Mesenchymal stem cell (in vitro differentiated cells and primary cell): ENCODE data around the gene EFEMP2. TPM values are rescaled to one million over a fixed set of nuclear protein-coding genes. Genes with fewer than 3 reads are reported as not detected.
A peak's percentile ranks its signal among the peaks of the same experiment; 100 is the strongest.

Experiments
- DNase-seq: peaks from one replicate; pipeline ENCODE4 v3.0.0-alpha.2; 2013
- H2AFZ ChIP-seq: one replicate; pipeline ENCODE4 v1.6.1; 2013; ENCODE audit warnings: low read depth, mild to moderate bottlenecking, control low read depth, inconsistent platforms, low read length, moderate library complexity
- H2AK5ac ChIP-seq: 2 replicates; pipeline ENCODE4 v1.6.1; 2013; ENCODE audit warnings: low read length, moderate library complexity, mild to moderate bottlenecking, inconsistent platforms; ENCODE audit not compliant: severe bottlenecking
- H2BK120ac ChIP-seq: one replicate; pipeline ENCODE4 v1.6.1; 2013; ENCODE audit warnings: low read depth, mild to moderate bottlenecking, inconsistent platforms, low read length, moderate library complexity
- H2BK12ac ChIP-seq, 2 experiments: one replicate each; pipeline ENCODE4 v1.6.1; 2013; ENCODE audit warnings: inconsistent platforms in 2 of 2, low read length in 2 of 2, mild to moderate bottlenecking in 2 of 2, moderate library complexity in 2 of 2, control low read depth in 1 of 2
- H2BK15ac ChIP-seq: one replicate; pipeline ENCODE4 v1.6.1; 2013; ENCODE audit warnings: mild to moderate bottlenecking, low read depth, inconsistent platforms; ENCODE audit not compliant: poor library complexity, severe bottlenecking
- H2BK5ac ChIP-seq: 2 replicates; pipeline ENCODE4 v1.6.1; 2013; ENCODE audit warnings: low read depth, mild to moderate bottlenecking, low read length, control low read depth, inconsistent platforms; ENCODE audit not compliant: poor library complexity, severe bottlenecking
- H3K14ac ChIP-seq, 2 experiments: one replicate each; pipeline ENCODE4 v1.6.1; 2013; ENCODE audit warnings: inconsistent platforms in 2 of 2, low read length in 2 of 2, control low read depth in 1 of 2, mild to moderate bottlenecking in 1 of 2, moderate library complexity in 1 of 2
- H3K18ac ChIP-seq, 2 experiments: one replicate each; pipeline ENCODE4 v1.6.1; 2013; ENCODE audit warnings: inconsistent platforms in 2 of 2, low read length in 2 of 2, control low read depth in 1 of 2, low read depth in 1 of 2, mild to moderate bottlenecking in 1 of 2
- H3K23ac ChIP-seq, 2 experiments: one replicate each; pipeline ENCODE4 v1.6.1; 2013; ENCODE audit warnings: inconsistent platforms in 2 of 2, low read length in 2 of 2, mild to moderate bottlenecking in 2 of 2, moderate library complexity in 2 of 2, control low read depth in 1 of 2
- H3K27ac ChIP-seq: 2 replicates; pipeline ENCODE4 v1.5.1; 2013; ENCODE audit warnings: mild to moderate bottlenecking, moderate library complexity, low read length, control low read depth, inconsistent platforms; ENCODE audit not compliant: poor library complexity, severe bottlenecking
- H3K27me3 ChIP-seq, 2 experiments: 2 replicates each; pipeline versions ENCODE4 v1.6.1 to v1.7.0; 2013; ENCODE audit warnings: low read length in 2 of 2, mild to moderate bottlenecking in 2 of 2, moderate library complexity in 2 of 2, control low read depth in 1 of 2, inconsistent platforms in 1 of 2; ENCODE audit not compliant: control insufficient read depth in 1 of 2, insufficient read depth in 1 of 2
- H3K36me3 ChIP-seq, 2 experiments: 2 replicates each; pipeline versions ENCODE4 v1.6.1 to v1.7.0; 2013; ENCODE audit warnings: low read length in 2 of 2, control low read depth in 1 of 2, inconsistent platforms in 1 of 2, low read depth in 1 of 2, mild to moderate bottlenecking in 1 of 2; ENCODE audit not compliant: insufficient read depth in 2 of 2, control insufficient read depth in 1 of 2
- H3K4ac ChIP-seq, 2 experiments: one replicate each; pipeline ENCODE4 v1.6.1; 2013; ENCODE audit warnings: inconsistent platforms in 2 of 2, low read length in 2 of 2, mild to moderate bottlenecking in 2 of 2, moderate library complexity in 2 of 2, control low read depth in 1 of 2, low read depth in 1 of 2
- H3K4me1 ChIP-seq: 2 replicates; pipeline ENCODE4 v1.6.1; 2013; ENCODE audit warnings: low read depth, low read length, control low read depth; ENCODE audit not compliant: control insufficient read depth, insufficient read depth
- H3K4me2 ChIP-seq: 2 replicates; pipeline ENCODE4 v1.6.1; 2013; ENCODE audit warnings: low read length, mild to moderate bottlenecking, inconsistent platforms; ENCODE audit not compliant: poor library complexity, severe bottlenecking
- H3K4me3 ChIP-seq, 2 experiments: 2 replicates each; pipeline versions ENCODE4 v1.5.1 to v1.7.0; 2013; ENCODE audit warnings: low read length in 2 of 2, mild to moderate bottlenecking in 2 of 2, control low read depth in 1 of 2, low read depth in 1 of 2; ENCODE audit not compliant: insufficient read depth in 1 of 2
- H3K79me1 ChIP-seq: replicated peaks from 2 replicates; pipeline ENCODE4 v1.6.1; 2013; ENCODE audit warnings: mild to moderate bottlenecking, control low read depth, low read length, inconsistent platforms; ENCODE audit not compliant: poor library complexity, severe bottlenecking
- H3K9ac ChIP-seq: 2 replicates; pipeline ENCODE4 v1.7.0; 2013; ENCODE audit warnings: mild to moderate bottlenecking, low read length, moderate library complexity
- H3K9me3 ChIP-seq: 2 replicates; pipeline ENCODE4 v1.7.0; 2013; ENCODE audit warnings: mild to moderate bottlenecking, low read length; ENCODE audit not compliant: control insufficient read depth
- H4K8ac ChIP-seq: one replicate; pipeline ENCODE4 v1.6.1; 2013; ENCODE audit warnings: inconsistent platforms, mild to moderate bottlenecking, low read length, moderate library complexity
- H4K91ac ChIP-seq: one replicate; pipeline ENCODE4 v1.6.1; 2013; ENCODE audit warnings: mild to moderate bottlenecking, low read length, inconsistent platforms
- WGBS: methylation state at CpG from one replicate; pipeline ENCODE4 v1.1.7; 2013; ENCODE audit warnings: mixed read lengths; 5-methylcytosine and 5-hydroxymethylcytosine counted together
- polyA plus RNA-seq, 2 experiments: library from polyadenylated mRNA; stranded (reverse); fragments of 200-250 nt; gene quantifications; one replicate each; pipeline ENCODE4 v1.2.3, GENCODE V29; 2013

Gene EFEMP2
- polyA plus RNA-seq (2013, experiment 1 of 2), result 306 TPM
- polyA plus RNA-seq (2013, experiment 2 of 2), result 314 TPM

DNA sequence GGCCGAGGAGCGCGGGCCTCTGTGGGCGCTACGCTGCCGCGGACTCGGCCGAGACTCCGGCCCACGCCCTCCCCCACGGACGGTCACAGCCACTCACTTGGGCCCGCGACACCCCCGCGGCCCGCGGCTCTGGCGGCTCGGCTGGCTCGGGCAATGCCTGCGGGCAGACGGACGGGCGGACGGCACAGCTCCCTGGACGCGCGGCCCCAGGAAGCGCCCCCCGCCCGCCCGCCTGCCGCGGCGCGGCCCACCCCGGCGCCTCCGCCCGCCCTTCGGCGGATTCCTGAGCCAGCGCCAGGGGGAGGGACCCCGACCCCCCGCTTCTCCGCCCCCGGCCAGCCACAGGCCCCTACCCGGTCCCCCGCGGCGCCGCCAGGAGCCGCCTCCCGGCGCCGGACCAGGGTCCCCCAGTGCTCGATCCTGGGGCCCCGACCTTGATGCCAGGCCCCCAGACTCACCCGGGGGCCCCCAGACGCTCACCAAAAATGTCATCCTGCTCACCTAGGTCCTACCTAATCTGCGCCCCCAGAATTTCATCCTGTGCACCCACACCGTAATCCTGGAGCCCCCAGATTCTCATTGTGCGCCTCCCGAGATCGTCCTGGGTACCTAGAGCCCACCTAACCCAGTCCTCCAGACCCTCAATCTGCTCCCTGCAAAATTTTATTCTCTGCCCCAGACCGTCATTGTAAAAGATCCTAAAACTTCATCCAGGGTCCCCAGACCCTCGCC lies at the start of gene EFEMP2:
Gene EFEMP2, minus strand, starts transcription at position 215 of the 732 bp plus-strand sequence. CDS start 446 bp downstream, outside the sequence.
- Histone ChIP-seq H2AFZ (peak within 1 kb of the TSS; percentile 84), H3K4ac (peak within 1 kb of the TSS; percentile 96 to 98), H4K91ac (peak within 1 kb of the TSS; percentile 97), H3K79me1 (peaks cover 12% of the 10 kb centered on the region), H3K4me1 (peaks cover 32% of the 10 kb centered on the region), H3K18ac (peak within 1 kb of the TSS; percentile 97 to 98), H2AK5ac (peak within 1 kb of the TSS; percentile 85), H3K4me3 (peak within 1 kb of the TSS; percentile 88 to 91), H3K9me3 (no peaks in the 10 kb centered on the region), H3K4me2 (peak within 1 kb of the TSS; percentile 97), H3K27me3 (no peaks in the 10 kb centered on the region), H3K27ac (peak within 1 kb of the TSS; percentile 84), H3K36me3 (peaks cover 33 to 34% of the 10 kb centered on the region in 2 experiments), H3K9ac (peak within 1 kb of the TSS; percentile 94), H3K14ac (peak within 1 kb of the TSS; percentile 87 to 95), H2BK12ac (peak within 1 kb of the TSS; percentile 82 to 97), H2BK5ac (peak within 1 kb of the TSS; percentile 36), H3K23ac (peak within 1 kb of the TSS in 1 of 2 experiments; percentile 74), H4K8ac (peak within 1 kb of the TSS; percentile 96), H2BK15ac (peak within 1 kb of the TSS; percentile 98), H2BK120ac (peak within 1 kb of the TSS; percentile 91)
- WGBS, result 1% methylated on average over 47 of the region's 69 CpGs
- peak; percentile 49 for DNase-seq

DNA sequence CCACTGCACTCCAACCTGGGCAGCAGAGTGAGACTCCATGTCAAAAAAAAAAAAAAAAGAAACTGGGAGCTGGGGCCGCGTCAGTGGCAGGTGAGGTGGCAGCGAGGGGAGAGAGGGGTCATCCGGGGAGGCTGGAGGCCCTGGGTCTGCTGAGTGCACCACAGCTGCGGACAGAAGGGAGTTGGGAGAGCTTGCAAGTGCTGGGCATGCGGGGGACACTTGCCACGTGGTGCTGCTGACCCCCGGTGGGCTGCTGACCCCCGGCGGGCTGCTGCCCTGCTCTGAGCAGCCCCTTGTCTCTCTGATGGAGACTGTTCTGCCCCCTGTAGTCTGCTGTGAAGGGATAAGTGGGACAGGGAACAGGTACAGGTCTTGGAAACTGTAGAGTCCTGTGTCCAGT lies 49.3 kb upstream of the EFEMP2 start:
- Histone ChIP-seq H3K18ac (no peak overlapping the region), H3K9ac (no peak overlapping the region), H2BK5ac (no peak overlapping the region), H2BK12ac (no peak overlapping the region), H3K4me3 (no peak overlapping the region), H2AK5ac (no peak overlapping the region), H4K91ac (no peak overlapping the region), H3K27me3 (no peaks in the 10 kb centered on the region), H3K4ac (no peak overlapping the region), H3K4me2 (no peak overlapping the region), H3K4me1 (peaks cover 26% of the 10 kb centered on the region), H3K14ac (no peak overlapping the region), H3K79me1 (peaks cover 15% of the 10 kb centered on the region), H3K36me3 (peaks cover 50 to 57% of the 10 kb centered on the region in 2 experiments), H2BK120ac (no peak overlapping the region), H3K9me3 (no peaks in the 10 kb centered on the region), H3K27ac (no peak overlapping the region), H2BK15ac (no peak overlapping the region), H3K23ac (peak overlapping the region in 1 of 2 experiments; percentile 20), H4K8ac (no peak overlapping the region), H2AFZ (no peak overlapping the region)
- no peak for DNase-seq
- WGBS, result 97% methylated on average over 10 of the region's 10 CpGs

DNA sequence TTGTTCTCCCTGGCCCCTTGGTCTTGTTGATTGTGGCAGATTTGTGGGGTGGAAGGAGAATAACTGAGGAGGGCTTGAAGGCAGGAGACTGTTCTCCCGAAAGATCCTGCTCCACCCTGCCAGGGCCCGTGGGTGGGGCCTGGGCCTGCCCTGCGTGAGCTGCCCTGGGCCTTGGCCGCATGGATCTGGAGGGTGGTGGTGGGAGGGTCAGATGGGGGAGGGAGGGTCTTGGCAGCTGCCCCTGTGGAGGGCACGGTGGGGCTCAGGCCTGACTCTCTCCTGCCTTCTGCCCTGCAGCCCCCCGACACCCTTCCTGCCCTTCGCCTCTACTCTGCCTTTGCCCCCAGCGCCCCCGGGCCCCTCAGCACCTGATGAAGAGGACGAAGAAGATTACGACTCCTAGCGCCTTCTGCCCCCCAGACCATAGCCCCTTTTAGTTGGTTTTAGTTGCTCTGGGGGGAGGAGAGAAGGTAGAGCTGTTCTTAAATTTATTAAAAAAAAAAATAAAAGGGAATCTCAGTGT lies 48.5 kb upstream of the EFEMP2 start:
- H3K4me2 ChIP-seq, result no peak overlapping the region
- no peak overlapping the region for H2BK120ac ChIP-seq
- no peak for DNase-seq
- no peaks in the 10 kb centered on the region for H3K9me3 ChIP-seq
- H3K14ac ChIP-seq, result no peak overlapping the region
- H3K4ac ChIP-seq, result no peak overlapping the region
- peak overlapping the region; percentile 35 for H2AK5ac ChIP-seq
- no peak overlapping the region for H3K18ac ChIP-seq
- H2BK15ac ChIP-seq, result peak overlapping the region; percentile 16
- no peak overlapping the region for H3K27ac ChIP-seq
- H2BK12ac ChIP-seq, result no peak overlapping the region
- H3K4me3 ChIP-seq, result peak overlapping the region in 1 of 2 experiments; percentile 92
- no peak overlapping the region for H2AFZ ChIP-seq
- peaks cover 34% of the 10 kb centered on the region for H3K4me1 ChIP-seq
- H3K9ac ChIP-seq, result peak overlapping the region; percentile 90
- H2BK5ac ChIP-seq, result no peak overlapping the region
- no peaks in the 10 kb centered on the region for H3K27me3 ChIP-seq
- H4K8ac ChIP-seq, result no peak overlapping the region
- no peak overlapping the region for H4K91ac ChIP-seq
- peaks cover 50 to 60% of the 10 kb centered on the region in 2 experiments for H3K36me3 ChIP-seq
- peaks cover 15% of the 10 kb centered on the region for H3K79me1 ChIP-seq
- 85% methylated on average over 4 of the region's 12 CpGs for WGBS
- H3K23ac ChIP-seq, result peak overlapping the region in 1 of 2 experiments; percentile 95

DNA sequence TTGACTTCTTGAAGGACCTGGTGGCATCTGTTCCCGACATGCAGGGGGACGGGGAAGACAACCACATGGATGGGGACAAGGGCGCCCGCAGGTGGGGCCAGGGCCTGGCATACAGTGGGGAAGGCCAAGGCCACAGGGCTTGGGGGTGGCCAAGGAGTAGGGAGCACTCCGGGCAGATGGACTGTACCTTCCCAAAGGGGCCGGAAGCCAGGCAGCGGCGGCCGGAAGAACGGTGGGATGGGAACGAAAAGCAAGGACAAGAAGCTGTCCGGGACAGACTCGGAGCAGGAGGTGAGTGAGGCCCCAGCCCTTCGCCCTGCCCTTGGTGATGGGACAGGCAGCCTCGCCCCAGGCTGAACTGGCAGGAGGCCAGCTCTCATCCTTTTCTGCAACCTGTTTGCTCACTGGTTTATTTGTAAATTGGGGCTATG lies 47.8 kb upstream of the EFEMP2 start:
- Histone ChIP-seq H2BK12ac (peak overlapping the region in 1 of 2 experiments; percentile 67), H3K14ac (peak overlapping the region in 1 of 2 experiments; percentile 95), H3K4me3 (peak overlapping the region; percentile 91 to 92), H2AFZ (peak overlapping the region; percentile 29), H4K91ac (peak overlapping the region; percentile 7), H3K18ac (peak overlapping the region in 1 of 2 experiments; percentile 83), H4K8ac (no peak overlapping the region), H3K79me1 (peaks cover 15% of the 10 kb centered on the region), H3K9ac (peak overlapping the region; percentile 90), H3K27me3 (no peaks in the 10 kb centered on the region), H2BK15ac (no peak overlapping the region), H3K4me2 (peak overlapping the region; percentile 96), H3K9me3 (no peaks in the 10 kb centered on the region), H2AK5ac (peak overlapping the region; percentile 28), H3K36me3 (peaks cover 50 to 56% of the 10 kb centered on the region in 2 experiments), H3K27ac (no peak overlapping the region), H2BK120ac (no peak overlapping the region), H3K23ac (peak overlapping the region in 1 of 2 experiments; percentile 95), H2BK5ac (no peak overlapping the region), H3K4ac (peak overlapping the region; percentile 7 to 71), H3K4me1 (peaks cover 40% of the 10 kb centered on the region)
- 80% methylated on average over 15 of the region's 15 CpGs for WGBS
- no peak for DNase-seq
